Thyroid gland (tissue), 4 donors: ENCODE measurements around the gene RAMP3. TPM values are rescaled to one million over a fixed set of nuclear protein-coding genes. Genes with fewer than 3 reads are reported as not detected.

Source experiments
- DNase-seq, 2 donors: peaks; one replicate each; pipeline ENCODE4 v3.0.0-alpha.2; 2019
- H3K27ac ChIP-seq, 3 donors: fragments of 200-600 bp; sonication (generic); 1 replicate in 2 of 3; 2 replicates in 1 of 3; pipeline ENCODE4 v1.5.1; 2016 to 2019; ENCODE audit warnings: mild to moderate bottlenecking in 1 of 3, moderate library complexity in 1 of 3
- H3K27me3 ChIP-seq: fragments of 200-600 bp; sonication (generic); one replicate; pipeline ENCODE4 v1.5.1; 2019
- H3K36me3 ChIP-seq, 2 donors: fragments of 200-600 bp; sonication (generic); one replicate each; pipeline ENCODE4 v1.5.1; 2016 to 2019
- H3K4me1 ChIP-seq, 2 donors: fragments of 200-600 bp; sonication (generic); one replicate each; pipeline ENCODE4 v1.5.1; 2017 to 2019
- H3K4me3 ChIP-seq, 3 donors: fragments of 200-600 bp; sonication (generic); replicated peaks in 1 of 3; 1 replicate in 2 of 3; 2 replicates in 1 of 3; pipeline ENCODE4 v1.5.1; 2016; ENCODE audit warnings: mild to moderate bottlenecking in 1 of 3
- H3K9me3 ChIP-seq: fragments of 200-600 bp; sonication (generic); one replicate; pipeline ENCODE4 v1.5.1; 2017
- POLR2A ChIP-seq, 2 donors: fragments of 450-650 bp; IDR thresholded peaks; one replicate each; pipeline ENCODE4 v1.6.1; 2017; ENCODE audit warnings: antibody characterized with exemption in 2 of 2, mild to moderate bottlenecking in 2 of 2, moderate library complexity in 1 of 2
- WGBS, 2 donors: methylation state at CpG; one replicate each; pipeline ENCODE4 v1.1.5; 2017; 5-methylcytosine and 5-hydroxymethylcytosine counted together
- intact Hi-C: fragments of 100-400 bp; cut with DNase I; formaldehyde crosslinking; loops from one replicate; pipeline ENCODE4 v1.15.1; 2023
- total RNA-seq, 4 donors: library from RNA; depleted of rRNA; stranded (reverse); fragments of >200 nt; gene quantifications; one replicate each; pipeline ENCODE4 v1.2.3, GENCODE V29; 2016
- TF ChIP-seq, protein P1 (sequence below), 6 experiments: fragments of 200-600 bp in 3 of 6; fragments of 450-650 bp in 3 of 6; sonication (generic) in 3 of 6; IDR thresholded peaks; one replicate each; pipeline ENCODE4 v1.5.1; 2016 to 2019; ENCODE audit warnings: antibody characterized with exemption in 6 of 6, mild to moderate bottlenecking in 2 of 6, inconsistent platforms in 1 of 6, moderate library complexity in 1 of 6

The RAMP3 gene
- total RNA-seq, 4 donors from 2014 or later = 40.1 to 145 (median 73.1) TPM

DNA sequence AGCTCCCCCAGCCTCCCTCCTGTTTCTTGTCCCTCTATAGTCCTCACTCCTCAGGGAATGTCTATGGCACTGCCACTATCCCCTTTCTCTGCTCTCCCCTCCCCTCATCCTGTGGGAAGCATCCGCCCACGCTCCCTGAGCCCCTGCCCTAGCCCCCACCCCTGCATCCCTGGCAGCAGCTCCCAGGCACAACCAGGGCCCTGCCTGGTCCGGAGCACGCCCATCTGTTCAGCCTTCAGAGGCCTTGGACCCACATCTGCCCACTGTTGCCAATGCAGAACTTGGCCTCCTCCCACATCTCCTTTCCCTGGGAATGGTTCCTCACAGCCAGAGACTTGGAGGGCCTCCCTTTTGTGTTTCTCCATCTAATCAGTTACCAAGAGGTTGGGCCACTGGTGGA lies 25.7 kb upstream of the RAMP3 start:
- Histone ChIP-seq H3K4me1 (no peaks in the 10 kb centered on the region), H3K4me3 (no peak overlapping the region), H3K27ac (no peak overlapping the region), H3K36me3 (no peaks in the 10 kb centered on the region), H3K9me3 (no peaks in the 10 kb centered on the region), H3K27me3 (no peaks in the 10 kb centered on the region)
- TF ChIP-seq, protein P1, sequence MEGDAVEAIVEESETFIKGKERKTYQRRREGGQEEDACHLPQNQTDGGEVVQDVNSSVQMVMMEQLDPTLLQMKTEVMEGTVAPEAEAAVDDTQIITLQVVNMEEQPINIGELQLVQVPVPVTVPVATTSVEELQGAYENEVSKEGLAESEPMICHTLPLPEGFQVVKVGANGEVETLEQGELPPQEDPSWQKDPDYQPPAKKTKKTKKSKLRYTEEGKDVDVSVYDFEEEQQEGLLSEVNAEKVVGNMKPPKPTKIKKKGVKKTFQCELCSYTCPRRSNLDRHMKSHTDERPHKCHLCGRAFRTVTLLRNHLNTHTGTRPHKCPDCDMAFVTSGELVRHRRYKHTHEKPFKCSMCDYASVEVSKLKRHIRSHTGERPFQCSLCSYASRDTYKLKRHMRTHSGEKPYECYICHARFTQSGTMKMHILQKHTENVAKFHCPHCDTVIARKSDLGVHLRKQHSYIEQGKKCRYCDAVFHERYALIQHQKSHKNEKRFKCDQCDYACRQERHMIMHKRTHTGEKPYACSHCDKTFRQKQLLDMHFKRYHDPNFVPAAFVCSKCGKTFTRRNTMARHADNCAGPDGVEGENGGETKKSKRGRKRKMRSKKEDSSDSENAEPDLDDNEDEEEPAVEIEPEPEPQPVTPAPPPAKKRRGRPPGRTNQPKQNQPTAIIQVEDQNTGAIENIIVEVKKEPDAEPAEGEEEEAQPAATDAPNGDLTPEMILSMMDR (IDR thresholded peaks at IDR 0.05) = no peak
- TF ChIP-seq POLR2A (IDR thresholded peaks at IDR 0.05) = no peak
- 62 to 73% methylated on average over 4 of the region's 4 CpGs for WGBS, 2 donors
- no peak for DNase-seq
- intact Hi-C loops = loop anchor here (2.0 to 10.0 kb wide), 3 partner anchors 207 to 567 kb away; no protein-coding TSS in a partner anchor

DNA sequence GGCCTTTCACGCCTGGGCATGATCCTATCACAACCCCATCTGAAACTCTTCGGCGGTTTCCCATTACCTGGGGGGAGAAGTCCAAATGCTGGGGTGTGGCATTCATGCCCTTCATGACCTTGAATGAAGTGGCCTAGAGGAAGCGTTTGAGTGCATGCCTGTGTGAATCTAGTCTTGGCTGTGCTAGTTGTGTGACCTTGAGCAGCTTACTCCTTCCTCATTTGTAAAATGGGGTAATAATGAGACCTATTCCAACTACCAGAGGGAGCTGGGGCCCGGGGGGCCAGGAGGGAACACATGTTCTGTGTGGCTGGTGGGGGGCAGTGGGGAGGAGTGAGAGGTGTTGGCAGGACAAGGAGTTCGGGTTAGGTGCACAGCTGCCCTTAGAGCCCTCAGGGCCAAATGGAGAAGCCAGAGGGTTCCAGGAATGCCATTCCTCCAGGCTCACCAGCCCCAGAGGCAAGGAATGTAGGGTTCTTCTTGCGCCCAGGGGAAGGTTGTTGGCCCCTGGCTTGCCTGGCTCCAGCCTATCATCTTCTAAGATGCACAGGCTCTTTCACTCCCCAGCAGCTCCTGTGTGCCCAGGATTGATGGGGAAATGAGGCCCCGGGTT lies 24.8 kb upstream of the RAMP3 start:
- WGBS, 2 donors = 84 to 86% methylated on average over 8 of the region's 8 CpGs
- H3K4me1 ChIP-seq = no peaks in the 10 kb centered on the region
- no peak for DNase-seq
- H3K9me3 ChIP-seq = no peaks in the 10 kb centered on the region
- H3K27me3 ChIP-seq = no peaks in the 10 kb centered on the region
- no peak overlapping the region for H3K27ac ChIP-seq
- intact Hi-C loops = loop anchor here (2.0 to 10.0 kb wide), 3 partner anchors 208 to 568 kb away; no protein-coding TSS in a partner anchor
- no peaks in the 10 kb centered on the region for H3K36me3 ChIP-seq
- TF ChIP-seq, protein P1 (IDR thresholded peaks at IDR 0.05) = no peak
- no peak for TF ChIP-seq POLR2A (IDR thresholded peaks at IDR 0.05)
- H3K4me3 ChIP-seq = no peak overlapping the region

DNA sequence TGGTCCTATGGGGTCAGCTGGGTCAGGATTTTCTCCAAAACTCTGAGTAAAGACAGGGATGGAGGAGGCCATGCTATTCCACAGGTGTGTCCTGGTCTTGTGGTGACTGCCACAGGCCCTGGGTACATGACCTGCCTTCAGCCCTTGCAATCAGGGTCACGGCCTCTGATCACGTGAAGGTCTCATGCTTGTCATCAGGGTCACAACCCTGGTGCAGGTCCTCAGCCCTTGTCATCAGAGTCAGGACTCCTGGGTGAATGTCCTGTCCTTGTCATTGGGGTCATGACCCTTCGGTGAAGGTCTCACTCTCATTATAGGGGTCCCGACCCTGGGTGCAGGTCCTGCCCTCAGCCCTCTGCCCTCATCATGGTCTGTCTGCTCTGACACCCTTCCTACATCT lies 24.2 kb upstream of the RAMP3 start:
- TF ChIP-seq, protein P1 (IDR thresholded peaks at IDR 0.05) = no peak
- TF ChIP-seq POLR2A (IDR thresholded peaks at IDR 0.05) = no peak
- WGBS, 2 donors = 93 to 96% methylated on average over 4 of the region's 4 CpGs
- no peaks in the 10 kb centered on the region for H3K4me1 ChIP-seq
- intact Hi-C loops = loop anchor here (2.0 to 10.0 kb wide), 3 partner anchors 209 to 569 kb away; no protein-coding TSS in a partner anchor
- H3K27ac ChIP-seq = no peak overlapping the region
- no peak for DNase-seq
- H3K36me3 ChIP-seq = no peaks in the 10 kb centered on the region
- no peaks in the 10 kb centered on the region for H3K9me3 ChIP-seq
- H3K27me3 ChIP-seq = no peaks in the 10 kb centered on the region
- H3K4me3 ChIP-seq = no peak overlapping the region

DNA sequence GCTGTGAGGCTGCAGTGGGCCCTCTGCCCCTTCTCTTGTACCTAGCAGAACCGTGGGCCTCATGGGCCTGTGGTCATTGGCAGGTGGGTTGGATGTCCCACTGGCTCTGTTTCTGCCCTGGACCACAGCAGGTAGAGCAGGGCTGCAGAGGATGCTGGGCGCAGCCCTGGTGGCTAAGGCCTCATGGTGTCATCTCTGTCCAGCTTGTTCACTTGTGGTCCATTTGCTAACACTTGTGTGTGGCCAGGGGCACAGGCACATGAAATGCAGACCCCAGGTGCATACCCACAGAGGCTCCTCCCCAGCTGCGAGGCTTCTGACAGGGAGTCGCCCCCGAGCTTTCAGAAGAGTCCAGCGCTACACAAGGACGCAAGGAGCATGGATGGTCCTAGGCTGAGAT lies 23.7 kb upstream of the RAMP3 start:
- H3K4me3 ChIP-seq = no peak overlapping the region
- no peak for DNase-seq
- intact Hi-C loops = loop anchor here (2.0 to 10.0 kb wide), 3 partner anchors 209 to 569 kb away; no protein-coding TSS in a partner anchor
- no peaks in the 10 kb centered on the region for H3K36me3 ChIP-seq
- H3K27me3 ChIP-seq = no peaks in the 10 kb centered on the region
- TF ChIP-seq POLR2A (IDR thresholded peaks at IDR 0.05) = no peak
- TF ChIP-seq, protein P1 (IDR thresholded peaks at IDR 0.05) = no peak
- WGBS, 2 donors = 83 to 98% methylated on average over 5 to 6 of the region's 7 CpGs
- no peaks in the 10 kb centered on the region for H3K9me3 ChIP-seq
- no peak overlapping the region for H3K27ac ChIP-seq
- H3K4me1 ChIP-seq = no peaks in the 10 kb centered on the region
